ENCODE data around the gene PHLDA3.
"Not testable (repeated sequence)": the region's sequence is repeated elsewhere in the genome, so short reads cannot be mapped to it uniquely, and the experiment has no call there.

The PHLDA3 gene

GRCh38 chr1:201476670-201477344 lies 7.8 kb upstream of the PHLDA3 start:
- no peak overlapping the region for H3K27ac ChIP-seq
- in situ Hi-C loops (cut with HindIII; ENCODE audit: low pct_ligation_motif_present, low sequenced_read_pairs), result no loop called here
- H3K27me3 ChIP-seq (replicated peaks), result no peaks in the 10 kb centered on the region
- no peak for DNase-seq
- TF ChIP-seq CTCF (IDR thresholded peaks at IDR 0.05; ENCODE audit: low read depth, low read length, missing control alignments), result no peak
- H3K4me3 ChIP-seq (ENCODE audit: low read depth, low read length), result no peak overlapping the region
- no peaks in the 10 kb centered on the region for H3K36me3 ChIP-seq (replicated peaks)

- Histone ChIP-seq H3K36me3 (replicated peaks) (no peaks in the 10 kb centered on the region), H3K4me3 (ENCODE audit: low read depth, low read length) (no peak overlapping the region), H3K27ac (no peak overlapping the region), H3K27me3 (replicated peaks) (no peaks in the 10 kb centered on the region)
- no peak for TF ChIP-seq CTCF (IDR thresholded peaks at IDR 0.05; ENCODE audit: low read depth, low read length, missing control alignments)
- no peak for DNase-seq
- in situ Hi-C loops (cut with HindIII; ENCODE audit: low pct_ligation_motif_present, low sequenced_read_pairs), result no loop called here
Observed at GRCh38 chr1:201475915-201476669, 7.1 kb upstream of the PHLDA3 start.

GRCh38 chr1:201475130-201475529 lies 6.1 kb upstream of the PHLDA3 start:
- no peak for DNase-seq
- in situ Hi-C loops (cut with HindIII; ENCODE audit: low pct_ligation_motif_present, low sequenced_read_pairs), result no loop called here
- Histone ChIP-seq H3K36me3 (replicated peaks) (no peaks in the 10 kb centered on the region), H3K4me3 (ENCODE audit: low read depth, low read length) (no peak overlapping the region), H3K27me3 (replicated peaks) (no peaks in the 10 kb centered on the region), H3K27ac (no peak overlapping the region)
- TF ChIP-seq CTCF (IDR thresholded peaks at IDR 0.05; ENCODE audit: low read depth, low read length, missing control alignments), result no peak

- no peak for TF ChIP-seq CTCF (IDR thresholded peaks at IDR 0.05; ENCODE audit: low read depth, low read length, missing control alignments)
- DNase-seq, result no peak
- H3K36me3 ChIP-seq (replicated peaks), result no peaks in the 10 kb centered on the region
- in situ Hi-C loops (cut with HindIII; ENCODE audit: low pct_ligation_motif_present, low sequenced_read_pairs), result no loop called here
- no peaks in the 10 kb centered on the region for H3K27me3 ChIP-seq (replicated peaks)
- no peak overlapping the region for H3K27ac ChIP-seq
- H3K4me3 ChIP-seq (ENCODE audit: low read depth, low read length), result no peak overlapping the region
Observed at GRCh38 chr1:201473296-201473695, 4.3 kb upstream of the PHLDA3 start.

- H3K27ac ChIP-seq; H3K4me3 ChIP-seq (ENCODE audit: low read depth, low read length); DNase-seq; H3K27me3 ChIP-seq (replicated peaks); in situ Hi-C loops (cut with HindIII; ENCODE audit: low pct_ligation_motif_present, low sequenced_read_pairs); H3K36me3 ChIP-seq (replicated peaks): not testable (repeated sequence)
Observed at GRCh38 chr1:201472321-201472720, 3.3 kb upstream of the PHLDA3 start.

- in situ Hi-C loops (cut with HindIII; ENCODE audit: low pct_ligation_motif_present, low sequenced_read_pairs), result no loop called here
- H3K27ac ChIP-seq, result no peak overlapping the region
- no peak for TF ChIP-seq CTCF (IDR thresholded peaks at IDR 0.05; ENCODE audit: low read depth, low read length, missing control alignments)
Observed at GRCh38 chr1:201471772-201472171, 2.8 kb upstream of the PHLDA3 start.

More at GRCh38 chr1:201471772-201472171, 2.8 kb upstream of the PHLDA3 start:
- no peaks in the 10 kb centered on the region for H3K27me3 ChIP-seq (replicated peaks)
- no peak for DNase-seq
- no peaks in the 10 kb centered on the region for H3K36me3 ChIP-seq (replicated peaks)
- no peak overlapping the region for H3K4me3 ChIP-seq (ENCODE audit: low read depth, low read length)
